Measurements from ENCODE around the gene IPO13.

Gene IPO13

GRCh38 chr1:44013949-44014348 is 67.2 kb downstream of the IPO13 start:
- H3K4me3 ChIP-seq (ENCODE audit: control insufficient read depth, low read depth, low read length), result no peak overlapping the region
- TF ChIP-seq CTCF (IDR thresholded peaks at IDR 0.05; ENCODE audit: control insufficient read depth, insufficient read depth, low read depth, low read length, missing control alignments), result no peak
- no peak for DNase-seq (ENCODE audit: low read depth)

- H3K4me3 ChIP-seq (ENCODE audit: control insufficient read depth, low read depth, low read length), result no peak overlapping the region
- no peak for DNase-seq (ENCODE audit: low read depth)
- no peak for TF ChIP-seq CTCF (IDR thresholded peaks at IDR 0.05; ENCODE audit: control insufficient read depth, insufficient read depth, low read depth, low read length, missing control alignments)
Observed at GRCh38 chr1:44014365-44015104, 67.8 kb downstream of the IPO13 start.

GRCh38 chr1:44015206-44015605 is 68.5 kb downstream of the IPO13 start:
- no peak for TF ChIP-seq CTCF (IDR thresholded peaks at IDR 0.05; ENCODE audit: control insufficient read depth, insufficient read depth, low read depth, low read length, missing control alignments)
- H3K4me3 ChIP-seq (ENCODE audit: control insufficient read depth, low read depth, low read length), result no peak overlapping the region
- no peak for DNase-seq (ENCODE audit: low read depth)

- no peak for DNase-seq (ENCODE audit: low read depth)
Observed at GRCh38 chr1:44016041-44016889, 69.5 kb downstream of the IPO13 start.

GRCh38 chr1:44016890-44017400 is 70.2 kb downstream of the IPO13 start:
- DNase-seq (ENCODE audit: low read depth), result no peak
- no peak for TF ChIP-seq CTCF (IDR thresholded peaks at IDR 0.05; ENCODE audit: control insufficient read depth, insufficient read depth, low read depth, low read length, missing control alignments)
- no peak overlapping the region for H3K4me3 ChIP-seq (ENCODE audit: control insufficient read depth, low read depth, low read length)

More at GRCh38 chr1:44016041-44016889, 69.5 kb downstream of the IPO13 start:
- H3K4me3 ChIP-seq (ENCODE audit: control insufficient read depth, low read depth, low read length), result no peak overlapping the region
- TF ChIP-seq CTCF (IDR thresholded peaks at IDR 0.05; ENCODE audit: control insufficient read depth, insufficient read depth, low read depth, low read length, missing control alignments), result no peak
